ENCODE measurements around the gene PARL. TPM values are rescaled to one million over a fixed set of nuclear protein-coding genes. Genes with fewer than 3 reads are reported as not detected.

PARL gene
- total RNA-seq, 1 experiment from 2014 or later: 79.2 TPM

DNA sequence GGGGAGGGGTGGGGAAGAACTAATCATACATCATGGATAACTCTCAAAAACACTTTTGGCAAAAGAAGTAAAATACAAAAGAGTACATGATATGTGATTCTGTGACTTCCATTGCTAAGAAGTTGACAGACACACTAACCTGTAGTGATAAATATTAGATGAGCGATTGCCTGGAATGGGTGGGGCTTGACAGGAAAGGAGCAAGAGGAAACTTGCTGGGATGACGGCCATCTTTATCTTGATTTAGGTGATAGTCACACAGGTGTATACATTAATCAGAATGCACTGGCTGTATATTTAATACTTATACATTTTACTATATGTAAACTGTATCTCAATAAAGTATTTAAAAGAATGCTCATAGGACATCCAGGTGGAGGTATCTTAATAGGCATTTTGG lies 13.1 kb downstream of the PARL start:
- DNase-seq (ENCODE audit: low spot score): no peak
- in situ Hi-C loops (cut with HindIII; ENCODE audit: low sequenced_read_pairs): no loop called here

GRCh38 chr3:183870563-183870962 lies 14.1 kb downstream of the PARL start:
- DNase-seq (ENCODE audit: low spot score): no peak

DNA sequence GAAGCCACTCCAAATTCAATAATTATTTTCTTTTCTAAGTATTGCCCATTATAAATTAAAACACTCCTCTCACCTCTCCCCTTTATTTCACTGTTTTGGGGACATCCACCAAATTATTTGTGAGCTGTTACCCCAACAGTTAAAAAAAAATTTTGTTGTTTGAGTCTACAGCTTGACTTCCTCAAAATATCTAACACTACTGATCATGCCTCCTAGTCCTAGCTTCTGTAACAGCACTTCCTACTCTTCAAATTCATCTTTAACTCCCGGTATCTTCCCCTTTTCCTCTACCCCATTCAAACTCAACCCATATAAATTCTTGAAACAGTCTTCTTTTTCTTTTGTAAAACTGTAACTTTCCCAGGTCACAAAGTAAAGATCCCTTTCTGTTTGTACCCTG lies 15.9 kb downstream of the PARL start:
- in situ Hi-C loops (cut with HindIII; ENCODE audit: low sequenced_read_pairs): no loop called here
- DNase-seq (ENCODE audit: low spot score): no peak

More at GRCh38 chr3:183870563-183870962, 14.1 kb downstream of the PARL start:
- in situ Hi-C loops (cut with HindIII; ENCODE audit: low sequenced_read_pairs): no loop called here

DNA sequence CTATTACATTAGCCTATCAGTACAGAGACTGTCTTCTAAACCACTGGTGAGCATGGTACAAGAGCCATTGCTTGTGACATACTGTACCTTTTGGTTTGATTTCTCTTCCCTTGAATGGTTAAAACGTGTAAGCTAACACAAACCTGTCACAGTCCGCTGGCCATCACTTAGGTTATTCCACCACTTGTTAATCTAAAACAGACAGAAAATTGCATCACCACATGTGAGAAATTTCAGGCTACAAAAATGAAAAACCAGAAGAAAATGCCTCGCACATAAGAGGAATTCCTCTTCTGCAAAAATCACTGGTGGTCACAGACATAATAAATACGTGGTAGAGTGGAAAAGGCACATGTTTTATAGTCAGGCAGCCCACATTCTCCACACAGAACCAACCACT lies 22.1 kb downstream of the PARL start:
- in situ Hi-C loops (cut with HindIII; ENCODE audit: low sequenced_read_pairs): no loop called here
- DNase-seq (ENCODE audit: low spot score): no peak

DNA sequence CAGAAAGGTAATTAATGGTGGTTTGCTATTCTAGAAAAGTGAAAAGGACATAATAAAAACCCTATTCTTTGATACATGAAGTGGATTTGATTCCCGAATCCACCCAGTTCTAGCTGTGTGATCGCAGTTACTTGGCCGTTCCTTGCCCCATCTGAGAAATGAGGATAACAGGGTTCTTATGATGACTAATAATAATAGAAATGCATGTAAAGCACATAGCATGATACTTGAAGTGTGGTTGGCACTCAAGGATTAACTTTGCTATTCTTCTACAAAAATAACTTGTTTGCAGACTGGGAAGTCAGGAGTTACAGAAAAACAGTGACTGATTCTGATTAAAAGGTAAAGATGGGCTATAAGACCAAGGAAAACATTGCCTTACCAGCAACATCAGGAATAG lies 26.8 kb downstream of the PARL start:
- in situ Hi-C loops (cut with HindIII; ENCODE audit: low sequenced_read_pairs): no loop called here
- DNase-seq (ENCODE audit: low spot score): no peak

- no peak for DNase-seq (ENCODE audit: low spot score)
- in situ Hi-C loops (cut with HindIII; ENCODE audit: low sequenced_read_pairs): no loop called here
Measured at GRCh38 chr3:183854318-183855035, 30.2 kb downstream of the PARL start.

DNA sequence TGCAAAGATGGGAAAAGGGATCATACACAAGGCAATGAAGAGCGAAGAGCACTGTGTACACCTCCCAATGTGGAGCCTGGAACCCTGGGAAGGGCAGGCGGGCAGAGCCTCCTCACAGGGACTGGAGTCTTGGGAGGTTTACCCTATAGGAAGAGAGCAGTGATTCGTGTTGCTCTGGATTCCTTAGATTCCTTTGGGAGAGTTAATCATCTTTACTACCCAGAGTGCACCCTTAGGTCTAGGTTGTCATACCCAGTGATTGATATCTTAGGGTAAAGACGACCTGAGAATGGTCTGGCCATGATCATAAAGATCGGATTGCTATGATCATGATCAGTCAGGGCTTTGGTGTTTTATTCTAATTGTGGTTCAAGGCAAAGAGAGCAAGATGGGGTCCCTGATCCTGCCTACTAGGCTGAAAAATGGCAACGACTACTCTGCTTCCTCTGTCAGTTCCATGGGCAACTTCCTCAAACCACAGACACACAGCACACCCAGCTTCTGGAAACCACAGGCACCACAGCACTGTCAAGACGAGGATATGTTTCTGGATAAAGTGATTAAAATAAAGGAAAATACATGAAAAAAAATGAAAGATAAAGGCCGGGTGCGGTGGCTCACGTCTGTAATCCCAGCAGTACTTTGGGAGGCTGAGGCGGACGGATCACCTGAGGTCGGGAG lies 38.9 kb downstream of the PARL start:
- in situ Hi-C loops (cut with HindIII; ENCODE audit: low sequenced_read_pairs): no loop called here
- no peak for DNase-seq (ENCODE audit: low spot score)

- DNase-seq (ENCODE audit: low spot score): no peak
- in situ Hi-C loops (cut with HindIII; ENCODE audit: low sequenced_read_pairs): no loop called here
Measured at GRCh38 chr3:183845090-183845489, 39.6 kb downstream of the PARL start.

DNA sequence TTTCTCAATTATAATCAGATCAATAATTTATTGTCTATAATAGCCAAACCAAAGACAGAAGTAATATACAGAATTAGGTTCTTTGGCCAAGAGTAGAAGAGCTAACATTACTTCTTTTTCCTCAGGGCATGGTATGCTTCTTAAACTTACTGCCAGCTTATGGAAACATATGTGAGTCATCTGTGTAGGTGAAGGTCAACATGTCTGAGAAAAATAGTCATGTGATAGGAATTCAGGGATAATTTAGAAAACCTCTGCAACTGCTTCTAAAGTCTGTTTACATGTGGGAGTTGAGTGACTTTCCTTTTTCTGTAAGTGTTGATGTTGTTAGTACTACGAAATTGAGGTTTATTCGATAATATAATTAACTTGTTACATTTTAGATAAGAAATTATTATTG lies 40.1 kb downstream of the PARL start:
- in situ Hi-C loops (cut with HindIII; ENCODE audit: low sequenced_read_pairs): no loop called here
- DNase-seq (ENCODE audit: low spot score): no peak

GRCh38 chr3:183839751-183840150 lies 44.9 kb downstream of the PARL start:
- DNase-seq (ENCODE audit: low spot score): no peak
- in situ Hi-C loops (cut with HindIII; ENCODE audit: low sequenced_read_pairs): no loop called here

DNA sequence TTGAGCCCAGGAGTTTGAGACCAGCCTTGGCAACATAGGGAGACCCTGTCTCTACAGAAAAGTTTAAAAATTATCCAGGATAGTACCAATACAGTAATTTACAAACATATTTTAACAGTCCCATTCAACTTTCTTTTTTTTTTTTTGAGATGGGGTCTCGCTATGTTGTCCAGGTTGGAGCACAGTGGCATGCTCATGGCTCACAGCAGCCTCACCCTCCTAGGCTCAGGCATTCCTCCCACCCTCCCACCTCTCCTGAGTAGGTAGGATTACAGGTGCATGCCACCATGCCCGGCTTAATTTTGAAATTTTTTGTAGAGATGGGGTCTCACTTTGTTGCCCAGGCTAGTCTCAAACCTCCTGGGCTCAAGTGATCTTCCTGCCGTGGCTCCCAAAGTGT lies 46.8 kb downstream of the PARL start:
- in situ Hi-C loops (cut with HindIII; ENCODE audit: low sequenced_read_pairs): no loop called here
- DNase-seq (ENCODE audit: low spot score): no peak

DNA sequence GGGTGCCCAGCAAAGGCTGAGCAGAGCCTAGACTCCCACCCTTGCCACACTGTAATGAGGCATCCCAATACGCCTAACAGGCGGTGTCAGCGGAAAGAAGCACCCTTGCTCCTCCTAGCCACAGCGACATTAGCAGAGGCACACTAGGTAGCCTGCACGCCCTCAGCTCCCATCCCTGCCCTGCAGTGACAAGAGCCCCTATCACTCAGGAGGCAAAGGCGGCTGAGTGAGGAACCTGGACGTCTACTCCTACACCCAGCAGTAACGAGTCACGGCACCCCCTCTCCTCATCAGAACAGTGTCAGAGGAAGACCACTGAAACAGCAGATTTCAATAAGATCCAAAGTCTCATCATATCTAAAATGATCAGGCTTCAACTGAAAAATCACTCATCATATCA lies 47.3 kb downstream of the PARL start:
- in situ Hi-C loops (cut with HindIII; ENCODE audit: low sequenced_read_pairs): no loop called here
- DNase-seq (ENCODE audit: low spot score): no peak

DNA sequence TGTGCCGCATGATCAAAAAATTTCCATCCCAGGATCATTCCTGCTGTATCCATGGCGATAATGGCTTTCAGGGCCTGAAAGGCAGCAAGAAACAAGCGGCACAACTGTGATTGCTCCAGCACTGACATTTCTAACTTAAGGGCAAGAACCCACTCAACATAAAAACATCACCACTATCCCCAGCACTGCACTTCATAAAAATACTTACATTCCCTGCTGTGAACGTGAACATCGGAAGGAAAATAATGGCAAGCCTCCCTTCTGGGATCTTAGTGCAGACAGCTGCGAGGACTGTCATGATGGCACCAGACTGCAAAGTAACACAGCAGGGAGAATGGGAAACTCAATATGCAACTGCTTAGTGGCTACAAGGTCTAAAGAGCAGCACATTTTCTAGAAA lies 51.2 kb downstream of the PARL start:
- in situ Hi-C loops (cut with HindIII; ENCODE audit: low sequenced_read_pairs): no loop called here
- DNase-seq (ENCODE audit: low spot score): no peak

DNA sequence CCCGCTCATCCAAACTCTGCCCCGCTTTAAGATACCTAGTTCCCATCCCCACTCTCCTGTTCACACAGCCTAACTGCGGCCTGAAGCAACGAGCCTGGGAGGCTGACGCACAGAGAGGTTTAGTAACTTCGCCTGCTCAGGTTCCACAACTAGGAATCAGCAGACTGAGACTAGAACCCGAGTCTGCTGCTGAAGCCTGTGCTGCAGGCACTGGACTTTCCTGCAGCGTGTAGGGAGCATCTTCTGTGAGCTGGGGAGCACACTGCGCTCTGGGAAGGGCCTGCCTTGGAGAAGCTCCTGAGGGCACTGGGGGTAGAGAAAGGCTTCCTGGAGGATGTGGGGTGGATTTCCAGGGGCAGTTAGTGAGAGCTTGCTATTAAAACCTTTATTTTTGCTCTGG lies 54.5 kb downstream of the PARL start:
- in situ Hi-C loops (cut with HindIII; ENCODE audit: low sequenced_read_pairs): no loop called here
- DNase-seq (ENCODE audit: low spot score): peak; percentile 2

- peak; percentile 77 for DNase-seq (ENCODE audit: low spot score)
- in situ Hi-C loops (cut with HindIII; ENCODE audit: low sequenced_read_pairs): no loop called here
Measured at GRCh38 chr3:183829466-183829865, 55.2 kb downstream of the PARL start.

- DNase-seq (ENCODE audit: low spot score): no peak
- in situ Hi-C loops (cut with HindIII; ENCODE audit: low sequenced_read_pairs): no loop called here
Measured at GRCh38 chr3:183828538-183828870, 56.2 kb downstream of the PARL start.

- in situ Hi-C loops (cut with HindIII; ENCODE audit: low sequenced_read_pairs): no loop called here
- DNase-seq (ENCODE audit: low spot score): no peak
Measured at GRCh38 chr3:183827809-183828537, 56.7 kb downstream of the PARL start.

DNA sequence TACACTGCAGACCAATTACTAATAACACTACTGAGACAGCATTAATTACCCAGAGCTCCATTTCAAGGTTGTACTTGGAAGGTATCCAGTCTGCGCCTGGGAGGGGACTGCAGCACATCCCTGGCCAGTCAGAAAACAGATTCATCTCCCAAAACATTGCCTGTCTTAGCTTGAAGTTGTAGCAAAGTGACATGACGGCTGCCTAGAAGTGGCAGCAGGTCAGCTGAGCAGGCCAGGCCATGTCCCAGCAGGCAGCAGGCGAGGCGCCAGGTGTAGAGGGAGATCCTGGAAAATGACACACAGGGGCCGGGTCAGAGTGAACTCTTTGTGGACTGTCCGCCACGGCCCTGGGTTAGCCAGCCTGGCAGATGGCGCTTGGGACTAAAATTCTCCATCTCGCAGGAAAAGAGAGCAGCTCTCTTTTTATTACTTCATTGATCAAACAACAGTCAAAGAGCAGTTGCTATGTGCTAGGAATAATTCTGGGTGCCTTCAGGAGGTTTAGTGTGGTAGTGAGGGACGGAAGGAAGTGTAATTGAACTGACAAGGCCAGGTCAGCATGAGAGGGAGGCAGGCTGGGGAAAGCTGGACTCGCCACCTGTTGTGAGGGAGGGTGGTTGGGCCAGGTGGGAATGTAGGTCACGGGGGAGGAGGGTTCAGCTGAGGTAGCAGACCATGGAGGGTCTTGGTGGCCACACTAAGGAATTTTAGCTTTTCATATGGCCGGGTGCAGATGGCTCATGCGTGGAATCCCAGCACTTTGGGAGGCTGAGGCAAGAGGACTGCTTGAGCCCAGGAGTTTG lies 58.0 kb downstream of the PARL start:
- in situ Hi-C loops (cut with HindIII; ENCODE audit: low sequenced_read_pairs): no loop called here
- peak; percentile 87 for DNase-seq (ENCODE audit: low spot score)

GRCh38 chr3:183825456-183826161 lies 59.1 kb downstream of the PARL start, which contains the start of gene MAP6D1:
TSS of gene MAP6D1 (minus strand) at chr3:183825577. CDS start at chr3:183825547, 30 bp downstream.
- in situ Hi-C loops (cut with HindIII; ENCODE audit: low sequenced_read_pairs): no loop called here
- peak; percentile 69 for DNase-seq (ENCODE audit: low spot score)
